Stimulated activated naive CD8-positive, alpha-beta T cell treated with anti-CD3 and anti-CD28 coated beads, Interleukin-15, Interleukin-2, amounts not matched to agents 100 U/mL and 50 U/mL, for 24 hours (primary cell): ENCODE data around the gene DNAH1.

Source experiments
- ATAC-seq: fragments of 150-1000 bp; cut with Tn5 transposase; one replicate; pipeline ENCODE4 v1.10.0; 2021
- DNase-seq: peaks from one replicate; pipeline ENCODE4 v3.0.0; 2021

DNAH1 gene

GRCh38 chr3:52391096-52391495 is 75.0 kb downstream of the DNAH1 start:
- DNase-seq (no peak), ATAC-seq (no peak)

DNA sequence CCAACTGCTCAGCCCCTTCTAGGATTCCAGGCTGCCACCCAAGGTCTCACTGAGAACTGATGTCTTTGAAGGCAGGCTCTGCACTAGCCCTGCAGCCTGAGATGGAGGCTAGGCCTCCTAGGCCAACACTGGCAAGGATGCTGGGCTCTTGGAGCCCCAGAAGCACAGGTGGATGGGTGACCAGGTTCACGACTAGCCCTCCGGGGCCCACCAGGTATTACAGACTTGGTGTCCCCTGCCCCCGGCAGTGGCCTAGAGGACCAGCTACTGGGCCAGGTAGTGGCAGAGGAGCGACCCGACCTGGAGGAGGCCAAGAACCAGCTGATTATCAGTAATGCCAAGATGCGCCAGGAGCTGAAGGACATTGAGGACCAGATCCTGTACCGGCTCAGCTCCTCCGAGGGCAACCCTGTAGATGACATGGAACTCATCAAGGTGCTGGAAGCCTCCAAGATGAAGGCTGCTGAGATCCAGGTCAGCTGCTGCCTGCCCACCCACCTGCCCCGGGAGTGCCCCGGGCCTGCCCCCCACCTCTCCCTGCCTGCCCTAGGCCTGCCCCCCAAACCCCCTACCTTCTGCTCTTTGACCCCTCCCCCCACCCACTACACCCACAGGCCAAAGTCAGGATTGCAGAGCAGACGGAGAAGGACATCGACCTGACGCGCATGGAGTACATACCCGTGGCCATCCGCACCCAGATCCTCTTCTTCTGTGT is 76.3 kb downstream of the DNAH1 start:
- DNase-seq (no peak), ATAC-seq (no peak)

DNA sequence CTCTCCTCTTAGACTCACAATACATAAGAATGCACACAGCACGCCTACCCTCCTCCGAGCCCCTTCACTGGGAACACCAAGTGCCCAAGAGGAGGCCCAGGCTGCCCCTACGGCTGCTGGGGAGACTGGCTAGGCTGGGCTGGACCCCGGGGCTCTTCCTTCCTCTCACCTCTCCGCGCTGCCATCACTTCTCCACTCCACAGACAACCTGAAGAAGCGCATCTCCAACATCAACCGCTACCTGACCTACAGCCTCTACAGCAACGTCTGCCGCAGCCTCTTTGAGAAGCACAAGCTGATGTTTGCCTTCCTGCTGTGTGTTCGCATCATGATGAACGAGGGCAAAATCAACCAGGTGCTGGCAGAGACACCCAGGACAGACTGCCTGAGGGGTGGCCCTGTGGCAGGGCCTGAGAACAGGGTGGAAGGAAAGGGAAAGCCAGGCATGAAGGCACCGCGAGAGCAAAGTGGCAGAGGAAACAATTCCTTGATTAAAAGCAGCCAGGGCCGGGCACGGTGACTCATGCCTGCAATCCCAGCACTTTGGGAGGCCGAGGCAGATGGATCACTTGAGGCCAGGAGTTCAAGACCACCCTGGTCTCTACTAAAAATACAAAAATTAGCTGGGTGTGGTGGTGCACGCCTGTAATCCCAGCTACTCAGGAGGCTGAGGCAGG is 77.2 kb downstream of the DNAH1 start:
- DNase-seq (no peak), ATAC-seq (no peak)

DNA sequence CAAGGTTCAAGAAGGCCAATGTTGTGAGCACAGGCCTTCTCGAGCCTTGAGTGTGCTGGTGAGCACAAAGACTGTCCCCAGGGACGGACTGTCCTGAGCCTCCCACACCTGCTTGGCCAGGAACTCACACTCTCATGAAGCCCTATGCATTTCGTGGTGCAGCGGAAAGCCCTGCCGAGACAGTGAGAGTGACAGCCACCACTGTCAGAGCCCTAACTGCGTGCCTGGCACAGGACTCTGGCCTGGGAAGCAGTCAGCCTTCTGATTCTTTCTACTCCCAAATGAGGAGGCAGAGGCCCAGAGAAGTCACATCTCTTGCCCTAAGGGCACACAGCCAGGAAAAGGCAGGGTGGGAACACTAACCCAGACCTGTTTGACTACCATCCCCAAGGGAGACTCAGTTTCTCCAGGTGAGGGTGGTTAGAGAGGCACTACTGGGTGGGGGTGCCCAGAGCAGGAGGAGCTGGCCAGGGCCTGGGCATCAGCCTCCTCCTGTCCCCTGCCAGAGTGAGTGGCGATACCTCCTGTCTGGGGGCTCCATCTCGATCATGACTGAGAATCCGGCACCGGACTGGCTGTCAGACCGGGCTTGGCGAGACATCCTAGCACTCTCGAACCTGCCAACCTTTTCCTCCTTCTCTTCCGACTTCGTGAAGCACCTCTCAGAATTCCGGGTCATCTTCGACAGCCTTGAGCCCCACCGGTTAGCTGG is 78.0 kb downstream of the DNAH1 start:
- ATAC-seq (no peak), DNase-seq (no peak)

- DNase-seq (no peak), ATAC-seq (no peak)
Observed at GRCh38 chr3:52394751-52395502, 78.8 kb downstream of the DNAH1 start.

DNA sequence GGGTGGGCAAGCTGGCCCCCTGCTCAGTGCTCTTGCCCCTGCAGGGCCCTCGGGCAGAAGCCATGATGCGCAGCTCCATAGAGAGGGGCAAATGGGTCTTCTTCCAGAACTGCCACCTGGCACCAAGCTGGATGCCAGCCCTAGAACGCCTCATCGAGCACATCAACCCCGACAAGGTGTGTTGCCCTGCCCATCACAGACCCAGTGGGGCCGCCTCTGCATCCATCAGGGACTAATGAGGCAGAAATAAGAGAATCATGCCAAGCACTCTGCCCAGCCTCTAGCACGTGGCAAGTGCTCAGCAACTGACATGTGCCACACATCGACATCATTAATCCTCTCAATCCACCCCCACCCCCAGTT is 79.4 kb downstream of the DNAH1 start:
- ATAC-seq (no peak), DNase-seq (no peak)

DNA sequence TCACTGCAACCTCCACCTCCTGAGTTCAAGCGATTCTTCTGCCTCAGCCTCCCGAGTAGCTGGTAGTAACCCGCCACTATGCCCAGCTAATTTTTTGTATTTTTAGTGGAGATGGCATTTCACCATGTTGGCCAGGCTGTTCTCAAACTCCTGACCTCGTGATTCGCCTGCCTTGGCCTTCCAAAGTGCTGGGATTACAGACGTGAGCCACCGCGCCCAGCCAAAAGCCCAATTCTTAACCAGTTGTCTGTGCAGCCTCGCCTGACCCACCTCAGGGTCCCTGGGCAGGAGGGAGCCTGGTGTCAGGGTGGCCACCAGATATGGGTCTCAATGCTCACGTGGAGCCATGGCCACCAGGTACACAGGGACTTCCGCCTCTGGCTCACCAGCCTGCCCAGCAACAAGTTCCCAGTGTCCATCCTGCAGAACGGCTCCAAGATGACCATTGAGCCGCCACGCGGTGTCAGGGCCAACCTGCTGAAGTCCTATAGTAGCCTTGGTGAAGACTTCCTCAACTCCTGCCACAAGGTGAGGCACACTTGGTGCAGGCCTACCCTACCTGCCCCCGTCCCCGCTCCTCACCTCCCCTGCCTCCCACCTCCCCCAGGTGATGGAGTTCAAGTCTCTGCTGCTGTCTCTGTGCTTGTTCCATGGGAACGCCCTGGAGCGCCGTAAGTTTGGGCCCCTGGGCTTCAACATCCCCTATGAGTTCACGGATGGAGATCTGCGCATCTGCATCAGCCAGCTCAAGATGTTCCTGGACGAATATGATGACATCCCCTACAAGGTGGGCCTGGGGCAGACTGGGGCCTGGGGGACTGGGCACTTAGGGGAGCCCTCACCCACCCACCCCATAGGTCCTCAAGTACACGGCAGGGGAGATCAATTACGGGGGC is 80.1 kb downstream of the DNAH1 start:
- DNase-seq (no peak), ATAC-seq (no peak)

- ATAC-seq, result no peak
- no peak for DNase-seq
Observed at GRCh38 chr3:52396907-52397591, 80.9 kb downstream of the DNAH1 start.

DNA sequence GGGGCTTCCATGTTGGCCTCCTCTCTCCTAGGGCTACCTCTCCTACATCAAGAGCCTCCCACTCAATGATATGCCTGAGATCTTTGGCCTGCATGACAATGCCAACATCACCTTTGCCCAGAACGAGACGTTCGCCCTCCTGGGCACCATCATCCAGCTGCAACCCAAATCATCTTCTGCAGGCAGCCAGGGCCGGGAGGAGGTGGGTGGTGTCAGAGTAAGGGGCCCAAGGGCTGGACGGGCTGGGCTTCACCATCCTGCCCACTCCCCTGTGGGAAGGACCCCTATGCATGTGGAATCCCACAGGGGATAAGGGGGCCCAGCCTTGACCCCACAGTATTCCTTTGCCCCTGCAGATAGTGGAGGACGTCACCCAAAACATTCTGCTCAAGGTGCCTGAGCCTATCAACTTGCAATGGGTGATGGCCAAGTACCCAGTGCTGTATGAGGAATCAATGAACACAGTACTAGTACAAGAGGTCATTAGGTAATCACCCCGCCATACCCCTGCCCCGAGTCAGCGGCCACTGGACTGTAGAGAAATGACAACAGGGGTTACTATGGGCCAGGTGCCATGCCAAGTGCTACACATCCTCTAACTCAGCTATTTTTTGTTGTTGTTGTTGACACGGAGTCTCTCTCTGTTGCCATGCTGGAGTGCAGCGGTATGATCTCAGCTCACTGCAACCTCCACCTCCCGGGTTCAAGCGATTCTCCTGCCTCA is 81.7 kb downstream of the DNAH1 start:
- ATAC-seq (no peak), DNase-seq (no peak)

DNA sequence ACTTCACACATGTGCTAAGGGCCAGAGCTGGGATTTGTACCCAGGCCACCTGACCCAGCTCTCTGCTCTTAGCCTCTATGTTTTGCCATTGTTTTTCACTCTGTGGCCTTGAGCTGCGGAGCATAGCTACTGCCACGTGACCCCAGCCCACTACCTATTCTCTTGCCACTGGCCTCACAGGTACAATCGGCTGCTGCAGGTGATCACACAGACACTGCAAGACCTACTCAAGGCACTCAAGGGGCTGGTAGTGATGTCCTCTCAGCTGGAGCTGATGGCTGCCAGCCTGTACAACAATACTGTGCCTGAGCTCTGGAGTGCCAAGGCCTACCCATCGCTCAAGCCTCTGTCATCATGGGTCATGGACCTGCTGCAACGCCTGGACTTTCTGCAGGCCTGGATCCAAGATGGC is 82.6 kb downstream of the DNAH1 start:
- no peak for ATAC-seq
- DNase-seq, result no peak

DNA sequence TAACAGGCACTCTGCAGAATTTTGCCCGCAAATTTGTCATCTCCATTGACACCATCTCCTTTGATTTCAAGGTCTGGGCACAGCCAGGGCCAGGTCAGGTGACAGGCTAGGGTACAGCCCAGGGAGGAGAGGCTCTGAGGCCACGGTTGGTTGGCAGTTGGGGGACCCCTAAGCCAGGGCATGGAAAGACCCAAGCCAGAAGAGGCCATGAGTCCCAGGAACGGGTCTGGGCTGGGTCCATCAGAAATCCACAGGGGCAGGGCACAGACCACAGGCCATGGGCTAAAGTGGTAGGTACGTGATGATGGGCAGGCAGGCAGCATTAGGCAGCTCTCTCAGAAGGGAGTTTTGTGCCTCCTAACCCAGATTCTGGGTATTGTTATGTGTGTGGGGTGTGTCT is 83.0 kb downstream of the DNAH1 start:
- ATAC-seq, result no peak

DNA sequence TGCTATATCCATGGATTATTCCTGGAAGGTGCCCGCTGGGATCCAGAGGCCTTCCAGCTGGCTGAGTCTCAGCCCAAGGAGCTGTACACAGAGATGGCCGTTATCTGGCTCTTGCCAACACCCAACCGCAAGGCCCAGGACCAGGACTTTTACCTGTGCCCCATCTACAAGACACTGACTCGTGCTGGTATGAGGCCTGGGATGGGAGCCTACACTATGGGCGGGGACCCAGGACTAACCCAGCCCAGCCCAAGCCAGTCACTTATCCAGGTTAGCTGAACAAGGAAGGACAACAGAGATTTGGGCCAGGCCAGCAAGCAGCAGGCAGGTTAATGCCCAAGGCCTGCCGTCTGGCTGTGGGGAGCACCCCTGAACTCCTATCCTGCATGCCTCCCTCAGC is 83.5 kb downstream of the DNAH1 start:
- ATAC-seq, result no peak
- DNase-seq, result no peak

More for the DNA sequence above, 83.0 kb downstream of the DNAH1 start:
- no peak for DNase-seq

- no peak for ATAC-seq
Observed at GRCh38 chr3:52400275-52400793, 84.2 kb downstream of the DNAH1 start.

GRCh38 chr3:52401021-52401420 is 84.9 kb downstream of the DNAH1 start:
- no peak for DNase-seq
- no peak for ATAC-seq

More at GRCh38 chr3:52400275-52400793, 84.2 kb downstream of the DNAH1 start:
- DNase-seq, result no peak

DNA sequence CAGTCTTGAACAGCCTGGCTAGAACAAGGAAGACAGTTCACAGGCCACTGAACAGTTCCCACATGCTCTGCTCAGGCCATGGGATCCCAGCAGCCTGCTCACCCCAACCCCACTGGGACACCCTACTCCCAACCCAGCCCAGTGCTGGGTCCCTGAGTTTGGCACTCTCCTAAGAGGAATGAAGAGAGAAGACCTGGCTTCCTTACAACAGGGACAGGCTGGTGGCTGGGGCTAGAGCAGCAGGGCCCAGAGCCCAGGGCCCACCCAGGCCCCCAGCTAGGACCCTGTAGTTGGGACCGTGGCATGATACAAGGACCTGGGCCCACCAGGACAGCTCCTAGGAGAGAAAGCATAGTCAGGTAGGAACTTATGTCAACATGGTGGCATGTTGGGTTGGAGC is 85.4 kb downstream of the DNAH1 start:
- DNase-seq (no peak), ATAC-seq (no peak)

- ATAC-seq, result no peak
- no peak for DNase-seq
Observed at GRCh38 chr3:52402101-52402521, 86.0 kb downstream of the DNAH1 start.

- ATAC-seq, result no peak
- no peak for DNase-seq
Observed at GRCh38 chr3:52402706-52403270, 86.7 kb downstream of the DNAH1 start.

DNA sequence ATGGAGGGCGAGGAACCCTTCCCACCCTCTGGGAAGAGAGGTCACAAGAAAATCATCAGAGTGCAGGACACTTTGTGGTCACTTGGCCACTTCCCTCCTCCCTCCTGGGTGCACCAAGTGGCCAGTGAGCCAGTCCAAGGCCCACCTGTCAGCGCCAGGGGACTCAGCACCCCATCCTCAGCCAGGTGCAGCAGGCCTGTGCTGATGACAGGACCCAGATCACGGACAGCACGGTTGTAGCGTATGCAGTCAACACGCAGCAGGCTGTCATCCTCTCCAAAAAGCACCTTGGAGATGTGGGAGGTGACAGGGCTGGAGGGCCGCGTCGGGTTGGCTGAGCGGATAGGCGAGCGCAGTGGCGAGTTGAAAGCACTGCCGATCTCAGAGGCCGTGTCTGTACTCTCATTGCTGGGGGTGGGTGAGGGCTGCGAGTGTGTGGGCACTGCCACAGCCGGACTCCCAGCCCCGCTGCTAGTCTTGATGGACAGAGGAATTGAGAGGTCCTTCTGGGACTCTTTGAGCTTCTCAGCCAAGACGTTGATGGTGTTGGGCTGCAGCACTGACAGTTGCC is 87.2 kb downstream of the DNAH1 start:
- ATAC-seq (no peak), DNase-seq (no peak)

DNA sequence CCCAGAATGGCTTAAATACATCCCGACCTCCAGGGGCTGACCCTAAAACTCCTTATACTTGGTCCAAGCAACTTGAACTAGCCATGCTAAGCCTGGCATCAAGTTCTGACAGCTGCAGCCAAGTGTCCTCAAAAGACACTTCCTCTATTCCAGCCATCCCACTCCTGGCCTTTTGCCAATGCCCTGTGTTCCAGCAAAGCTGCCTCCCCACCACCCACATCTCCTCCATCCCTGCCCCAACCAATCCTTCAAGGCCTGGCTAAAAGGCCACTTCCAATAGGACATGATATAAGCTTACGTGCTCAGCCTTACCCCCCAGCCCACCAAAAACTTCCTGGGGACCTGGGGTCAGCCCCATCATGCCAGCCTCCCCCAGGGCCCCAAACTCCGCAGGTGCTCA is 87.8 kb downstream of the DNAH1 start:
- ATAC-seq (no peak), DNase-seq (no peak)
